Left lobe of liver (tissue), 2 donors: Measurements from ENCODE around the gene FGFBP2. TPM values are rescaled to one million over a fixed set of nuclear protein-coding genes. Genes with fewer than 3 reads are reported as not detected.

Experiments used
- ATAC-seq: fragments of 200-7000 bp; cut with Tn5 transposase; one replicate; pipeline ENCODE4 v1.9.1; 2020; ENCODE audit warnings: mild to moderate bottlenecking, moderate library complexity
- DNase-seq: peaks from one replicate; pipeline ENCODE4 v3.0.0-alpha.2; 2020; ENCODE audit warnings: low spot score
- total RNA-seq: library from RNA; stranded (reverse); gene quantifications from one replicate; pipeline ENCODE4 v1.2.1, GENCODE V29; 2021
- donor health status: DM: no; HTN: no; CAD: no; lungs with moderate emphysema.
- donor health status: DM: no; HTN: yes; CAD: no.

The FGFBP2 gene
- 0.30 TPM for total RNA-seq

- peak; percentile 37 for ATAC-seq
- DNase-seq: no peak
These were observed at the start of gene FGFBP2 for GRCh38 chr4:15963001-15963451. Gene FGFBP2, minus strand, starts transcription at chr4:15963175. Its CDS starts 46 bp downstream, at chr4:15963129.

- DNase-seq (no peak), ATAC-seq (peak; percentile 72)
These were observed 48.2 kb upstream of the FGFBP2 start for GRCh38 chr4:16011173-16011572.

GRCh38 chr4:16009153-16009552 is 46.2 kb upstream of the FGFBP2 start:
- ATAC-seq (no peak), DNase-seq (no peak)

- ATAC-seq: no peak
- no peak for DNase-seq
These were observed 44.6 kb upstream of the FGFBP2 start for GRCh38 chr4:16007471-16008095.

GRCh38 chr4:16006771-16007446 is 43.9 kb upstream of the FGFBP2 start:
- ATAC-seq (no peak), DNase-seq (no peak)

GRCh38 chr4:16005676-16006075 is 42.7 kb upstream of the FGFBP2 start:
- DNase-seq: no peak
- no peak for ATAC-seq

- peak; percentile 99 for ATAC-seq
- DNase-seq: peak; percentile 52
These were observed 38.5 kb upstream of the FGFBP2 start for GRCh38 chr4:16001484-16001858.

- peak; percentile 19 for ATAC-seq
- DNase-seq: no peak
These were observed 37.9 kb upstream of the FGFBP2 start for GRCh38 chr4:16000708-16001483.

- DNase-seq (no peak), ATAC-seq (no peak)
These were observed 33.8 kb upstream of the FGFBP2 start for GRCh38 chr4:15996773-15997172.

GRCh38 chr4:15995826-15996225 is 32.9 kb upstream of the FGFBP2 start:
- DNase-seq (no peak), ATAC-seq (no peak)

GRCh38 chr4:15992167-15992485 is 29.2 kb upstream of the FGFBP2 start:
- no peak for ATAC-seq

GRCh38 chr4:15990570-15991285 is 27.8 kb upstream of the FGFBP2 start:
- DNase-seq (no peak), ATAC-seq (no peak)

More at GRCh38 chr4:15992167-15992485, 29.2 kb upstream of the FGFBP2 start:
- no peak for DNase-seq

GRCh38 chr4:15989424-15989823 is 26.4 kb upstream of the FGFBP2 start:
- DNase-seq (no peak), ATAC-seq (no peak)

GRCh38 chr4:15988222-15988621 is 25.2 kb upstream of the FGFBP2 start:
- DNase-seq (no peak), ATAC-seq (peak; percentile 34)

GRCh38 chr4:15986907-15987306 is 23.9 kb upstream of the FGFBP2 start:
- no peak for DNase-seq
- peak; percentile 29 for ATAC-seq

GRCh38 chr4:15983610-15984009 is 20.6 kb upstream of the FGFBP2 start:
- DNase-seq: no peak
- no peak for ATAC-seq

- ATAC-seq (no peak), DNase-seq (no peak)
These were observed 20.0 kb upstream of the FGFBP2 start for GRCh38 chr4:15982842-15983524.

- ATAC-seq: no peak
These were observed 13.8 kb upstream of the FGFBP2 start for GRCh38 chr4:15976456-15977447.

GRCh38 chr4:15971068-15971801 is 8.3 kb upstream of the FGFBP2 start:
- DNase-seq: no peak
- ATAC-seq: no peak

More at GRCh38 chr4:15976456-15977447, 13.8 kb upstream of the FGFBP2 start:
- DNase-seq: no peak
